GM12891 (cell line): ENCODE measurements around the gene METRNL.

Experiments used
- DNase-seq: peaks from one replicate; pipeline ENCODE4 v3.0.0; 2011; ENCODE audit warnings: low spot score; ENCODE audit not compliant: insufficient read length
- FAIRE-seq: peaks from 2 replicates; lab custom pipeline; 2011; peaks lifted over from hg19 to GRCh38; lab: Jason Lieb, UNC
- PAX5 ChIP-seq: IDR thresholded peaks from 2 replicates; pipeline ENCODE4 v1.6.1; 2011; ENCODE audit warnings: low read length, moderate library complexity, mild to moderate bottlenecking; ENCODE audit not compliant: insufficient read depth, severe bottlenecking
- POLR2A ChIP-seq: IDR thresholded peaks from 2 replicates; pipeline ENCODE4 v1.6.1; 2011; ENCODE audit warnings: low read depth, low read length, control low read depth
- POLR2AphosphoS5 ChIP-seq: IDR thresholded peaks from 2 replicates; pipeline ENCODE4 v1.6.1; 2011; ENCODE audit warnings: low read depth, low read length, control low read depth
- POU2F2 ChIP-seq: IDR thresholded peaks from 2 replicates; pipeline ENCODE4 v1.6.1; 2011; ENCODE audit warnings: low read depth, mild to moderate bottlenecking, control low read depth, low read length, moderate library complexity
- SPI1 ChIP-seq: IDR thresholded peaks from 2 replicates; pipeline ENCODE4 v1.6.1; 2011; ENCODE audit warnings: low read depth, low read length, control low read depth
- TAF1 ChIP-seq: IDR thresholded peaks from 2 replicates; pipeline ENCODE4 v1.6.1; 2011; ENCODE audit warnings: low read depth, low read length, control low read depth

METRNL gene

DNA sequence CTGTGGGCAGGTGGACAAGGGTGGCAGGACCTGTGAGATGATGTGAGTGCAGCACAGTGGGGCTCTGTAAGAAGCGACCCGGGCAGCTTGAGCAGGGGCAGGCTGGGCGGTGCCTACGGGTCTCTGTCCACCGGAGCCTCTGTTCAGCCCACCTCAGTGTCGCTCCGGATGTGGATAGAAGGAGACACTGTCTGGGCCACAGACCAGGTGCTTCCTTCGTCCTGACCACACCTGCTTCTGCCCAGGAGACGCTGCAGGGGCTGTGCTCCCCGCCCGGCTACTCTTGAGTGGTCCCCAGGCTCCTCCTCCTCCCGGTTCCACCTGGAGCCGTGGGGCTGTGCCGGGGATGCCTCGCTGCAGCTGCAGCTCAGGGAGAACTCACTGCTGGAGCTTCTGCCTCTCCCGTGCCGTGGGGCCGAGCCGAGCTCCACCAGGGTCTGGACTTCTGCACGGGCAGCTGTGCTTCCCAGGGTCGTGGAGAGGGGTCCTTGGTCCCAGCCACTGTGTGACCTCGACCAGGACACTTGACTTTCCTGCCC, 21.5 kb downstream of the METRNL start:
- DNase-seq (peak; percentile 66), FAIRE-seq (no peak)

DNA sequence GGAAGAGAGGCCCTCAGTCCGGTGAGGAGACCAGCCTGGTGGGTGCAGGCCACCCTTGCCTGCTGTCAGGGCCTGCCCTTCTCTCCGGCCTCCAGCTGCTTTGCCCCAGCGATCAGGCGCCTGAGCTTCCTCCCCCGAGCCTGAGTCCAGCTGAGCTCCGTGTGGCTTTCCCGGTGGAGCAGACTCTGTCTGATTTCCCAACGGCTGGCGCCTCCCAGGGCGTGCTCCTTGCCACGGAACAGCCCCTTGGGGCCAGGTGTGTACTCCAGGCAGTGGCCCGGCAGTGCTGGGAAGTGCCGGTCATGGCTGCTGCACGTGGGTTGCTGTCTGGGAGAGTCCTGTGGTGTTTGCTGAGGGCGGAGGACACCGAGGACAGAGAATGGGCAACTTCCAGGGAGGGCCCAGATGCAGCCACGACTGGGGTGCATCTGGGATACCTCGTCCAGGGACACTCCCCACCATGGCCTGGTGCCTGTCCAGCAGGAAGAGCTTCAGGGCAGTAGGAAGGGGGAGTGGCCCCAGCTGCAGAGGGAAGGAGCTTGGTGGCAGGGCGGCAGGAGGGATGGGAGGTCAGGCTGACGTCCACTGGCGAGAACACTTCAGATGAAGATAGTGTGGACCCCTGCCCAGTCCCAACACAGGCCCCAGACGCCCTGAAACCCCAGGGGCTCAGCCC, 22.5 kb downstream of the METRNL start:
- no peak for TF ChIP-seq SPI1
- no peak for TF ChIP-seq TAF1
- TF ChIP-seq POU2F2: no peak
- TF ChIP-seq PAX5: no peak
- no peak for TF ChIP-seq POLR2AphosphoS5
- DNase-seq: no peak
- FAIRE-seq: no peak

More for the DNA sequence above, 21.5 kb downstream of the METRNL start:
- TF ChIP-seq POU2F2: no peak
- TF ChIP-seq POLR2AphosphoS5: no peak
- TF ChIP-seq TAF1: no peak
- no peak for TF ChIP-seq POLR2A
- TF ChIP-seq PAX5: no peak
- TF ChIP-seq SPI1: no peak

DNA sequence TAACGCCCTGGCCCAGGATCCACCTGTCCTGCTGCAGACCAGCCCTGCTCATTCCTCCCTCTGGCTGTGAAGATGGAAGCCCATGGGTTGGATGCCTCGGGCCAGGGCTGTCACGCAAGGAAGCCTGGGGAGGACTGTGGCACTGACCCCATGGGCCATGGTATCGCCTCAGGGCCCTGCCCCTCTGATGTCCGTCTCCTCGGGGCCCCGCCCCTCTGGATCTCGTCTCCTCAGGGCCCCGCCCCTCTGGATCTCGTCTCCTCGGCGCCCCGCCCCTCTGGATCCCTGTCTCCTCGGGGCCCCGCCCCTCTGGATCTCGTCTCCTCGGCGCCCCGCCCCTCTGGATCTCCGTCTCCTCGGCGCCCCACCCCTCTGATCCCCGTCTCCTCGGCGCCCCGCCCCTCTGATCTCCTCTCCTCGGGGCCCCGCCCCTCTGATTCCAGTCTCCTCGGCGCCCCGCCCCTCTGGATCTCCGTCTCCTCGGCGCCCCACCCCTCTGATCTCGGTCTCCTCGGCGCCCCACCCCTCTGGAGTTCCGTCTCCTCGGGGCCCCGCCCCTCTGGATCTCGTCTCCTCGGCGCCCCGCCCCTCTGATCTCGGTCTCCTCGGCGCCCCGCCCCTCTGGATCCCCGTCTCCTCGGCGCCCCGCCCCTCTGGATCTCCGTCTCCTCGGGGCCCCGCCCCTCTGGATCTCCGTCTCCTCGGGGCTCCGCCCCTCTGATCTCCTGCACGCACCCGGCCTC, 24.0 kb downstream of the METRNL start:
- TF ChIP-seq PAX5 (no peak), POLR2AphosphoS5 (no peak), TAF1 (no peak), POU2F2 (no peak), POLR2A (no peak), SPI1 (no peak)
- FAIRE-seq (no peak), DNase-seq (no peak)

GRCh38 chr17:83103943-83104311, 24.5 kb downstream of the METRNL start:
- FAIRE-seq: no peak
- TF ChIP-seq PAX5 (no peak), TAF1 (no peak), POU2F2 (no peak), POLR2A (no peak), POLR2AphosphoS5 (no peak), SPI1 (no peak)
- no peak for DNase-seq

GRCh38 chr17:83104577-83105505, 25.4 kb downstream of the METRNL start:
- no peak for FAIRE-seq
- no peak for DNase-seq
- no peak for TF ChIP-seq POLR2AphosphoS5
- TF ChIP-seq TAF1: no peak
- TF ChIP-seq SPI1: no peak
- TF ChIP-seq PAX5: no peak
- no peak for TF ChIP-seq POU2F2
- TF ChIP-seq POLR2A: no peak

- no peak for FAIRE-seq
- no peak for DNase-seq
- no peak for TF ChIP-seq POLR2A
- TF ChIP-seq POU2F2: no peak
- no peak for TF ChIP-seq POLR2AphosphoS5
- TF ChIP-seq SPI1: no peak
- TF ChIP-seq PAX5: no peak
- TF ChIP-seq TAF1: no peak
Measured at GRCh38 chr17:83105512-83105911, 26.1 kb downstream of the METRNL start.

DNA sequence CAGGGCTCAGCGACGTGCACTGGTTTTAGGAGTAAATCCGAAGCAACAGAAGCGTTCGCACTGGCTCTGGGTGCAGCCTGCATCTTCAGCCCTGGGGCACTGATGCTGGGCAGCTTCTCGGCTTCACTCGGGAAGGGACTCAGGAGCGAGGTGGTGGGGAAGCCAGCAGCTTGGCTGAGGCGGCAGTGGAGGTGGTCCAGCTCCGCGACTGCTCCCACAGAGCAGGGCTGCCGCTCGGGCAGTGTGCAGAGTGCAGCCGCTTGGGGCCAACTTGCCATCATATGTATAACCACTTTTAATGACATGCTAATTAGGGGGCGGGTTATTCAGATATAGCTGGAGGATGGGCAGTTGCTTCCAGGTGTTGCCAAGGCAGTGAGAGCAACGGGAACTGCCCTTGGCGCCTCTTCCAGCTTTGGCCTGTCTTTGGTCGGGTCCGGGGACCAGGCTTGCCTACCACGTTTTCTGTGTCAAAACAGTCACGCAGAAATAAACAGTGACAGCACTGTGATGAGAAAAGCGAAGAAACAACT, 26.7 kb downstream of the METRNL start:
- no peak for FAIRE-seq
- TF ChIP-seq POLR2AphosphoS5 (no peak), SPI1 (no peak), POLR2A (no peak), POU2F2 (no peak), PAX5 (no peak)
- DNase-seq: no peak

DNA sequence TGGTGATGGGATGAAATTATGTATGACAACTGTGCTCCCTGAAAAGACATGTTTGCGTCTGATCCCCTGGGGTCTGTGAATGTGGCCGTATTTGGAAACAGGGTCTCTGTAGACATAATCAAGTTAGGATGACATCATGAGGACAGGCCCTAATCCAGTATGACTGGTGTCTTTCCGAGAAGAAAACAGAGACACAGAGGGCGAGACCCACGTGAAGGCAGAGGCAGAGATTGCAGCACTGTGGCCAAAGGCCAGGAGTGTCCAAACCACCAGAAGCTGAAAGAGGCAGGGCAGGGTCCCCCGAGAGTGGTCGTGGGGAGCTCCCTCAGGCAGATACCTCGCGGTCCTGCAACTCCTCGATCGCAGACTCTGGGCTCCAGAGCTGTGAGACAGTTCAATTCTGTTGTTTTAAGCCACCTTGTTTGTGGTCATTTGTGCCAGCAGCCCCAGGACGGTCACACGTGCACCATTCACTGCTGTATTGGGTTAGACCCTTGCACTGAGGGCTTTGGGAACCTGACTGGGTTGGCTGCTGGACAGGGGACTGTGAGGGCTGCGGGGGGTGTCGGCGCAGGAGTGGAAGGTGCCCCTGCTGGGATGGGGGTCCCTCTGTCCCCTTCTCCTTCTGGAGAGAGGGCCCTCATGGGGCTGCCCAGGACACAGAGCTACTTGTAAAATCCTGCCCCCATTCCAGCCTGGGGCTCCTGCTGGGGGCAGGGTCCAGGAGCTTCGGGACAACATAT, 27.7 kb downstream of the METRNL start:
- FAIRE-seq (no peak), DNase-seq (no peak)
- TF ChIP-seq PAX5 (no peak), POU2F2 (no peak), TAF1 (no peak), POLR2A (no peak), SPI1 (no peak), POLR2AphosphoS5 (no peak)

DNA sequence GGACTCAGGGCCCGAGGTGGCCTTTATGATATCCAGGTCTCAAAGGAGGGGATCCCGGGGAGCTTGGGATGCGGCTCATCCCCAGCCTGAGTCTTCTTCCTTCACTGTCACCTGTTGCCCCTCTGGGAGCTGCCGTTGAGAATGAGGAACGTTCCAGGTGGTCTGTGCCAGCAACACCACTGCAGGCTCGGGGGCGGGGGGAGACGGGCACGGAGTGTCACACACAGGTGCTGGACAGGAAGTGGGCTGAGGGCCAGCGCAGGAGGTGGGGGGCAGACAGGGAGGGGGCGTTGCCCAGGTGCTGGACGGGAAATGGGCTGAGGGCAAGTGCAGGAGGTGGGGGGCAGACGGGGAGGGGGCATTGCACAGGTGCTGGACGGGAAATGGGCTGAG, 28.2 kb downstream of the METRNL start:
- FAIRE-seq (no peak), DNase-seq (no peak)
- TF ChIP-seq PAX5 (no peak), TAF1 (no peak), POU2F2 (no peak), POLR2AphosphoS5 (no peak), SPI1 (no peak), POLR2A (no peak)
